GM12873 (cell line): ENCODE results near the gene GPR37L1.

Experiments
- CTCF ChIP-seq: IDR thresholded peaks from 2 replicates; pipeline ENCODE4 v1.5.1; 2012; ENCODE audit warnings: low read depth, mild to moderate bottlenecking, moderate library complexity, low read length, control low read depth; ENCODE audit not compliant: insufficient read depth; ENCODE audit errors: missing control alignments

The GPR37L1 gene

GRCh38 chr1:202084791-202085681 lies 37.7 kb upstream of the GPR37L1 start:
- TF ChIP-seq CTCF = no peak

- no peak for TF ChIP-seq CTCF
These were observed 36.9 kb upstream of the GPR37L1 start for GRCh38 chr1:202085682-202086373.

GRCh38 chr1:202086579-202087350 lies 36.0 kb upstream of the GPR37L1 start:
- no peak for TF ChIP-seq CTCF

- TF ChIP-seq CTCF = no peak
These were observed 34.5 kb upstream of the GPR37L1 start for GRCh38 chr1:202088206-202088605.

- TF ChIP-seq CTCF = no peak
These were observed 31.7 kb upstream of the GPR37L1 start for GRCh38 chr1:202090994-202091393.

GRCh38 chr1:202093858-202094257 lies 28.9 kb upstream of the GPR37L1 start:
- no peak for TF ChIP-seq CTCF

GRCh38 chr1:202101184-202101583 lies 21.5 kb upstream of the GPR37L1 start:
- TF ChIP-seq CTCF = no peak
